CD14-positive monocyte (primary cell): ENCODE results near the gene HOXB4. TPM values are rescaled to one million over a fixed set of nuclear protein-coding genes. Genes with fewer than 3 reads are reported as not detected.

Experiments
- DNase-seq, 3 donors: peaks; one replicate each; pipeline ENCODE4 v3.0.0-alpha.2; 2011 to 2022
- H2AFZ ChIP-seq: 2 replicates; pipeline ENCODE4 v1.6.0; 2012; ENCODE audit warnings: mild to moderate bottlenecking, low read depth, low read length, inconsistent platforms; ENCODE audit not compliant: insufficient read depth, poor library complexity, severe bottlenecking
- H3K27ac ChIP-seq, 2 donors: 1 replicate in 1 of 2; 2 replicates in 1 of 2; pipeline ENCODE4 v1.5.1; 2012 to 2013; ENCODE audit warnings: low read length in 2 of 2, control low read depth in 1 of 2, inconsistent platforms in 1 of 2, low read depth in 1 of 2, mild to moderate bottlenecking in 1 of 2
- H3K27me3 ChIP-seq, 2 donors: one replicate each; pipeline versions ENCODE4 v1.6.0 to v1.6.1; 2011 to 2013; ENCODE audit warnings: low read length in 2 of 2; ENCODE audit not compliant: control insufficient read depth in 2 of 2, insufficient read depth in 2 of 2
- H3K36me3 ChIP-seq, 2 donors: replicated peaks in 1 of 2; 1 replicate in 1 of 2; 2 replicates in 1 of 2; pipeline versions ENCODE4 v1.5.1 to v1.6.1; 2012 to 2013; ENCODE audit warnings: low read length in 2 of 2, control low read depth in 1 of 2, inconsistent platforms in 1 of 2, mild to moderate bottlenecking in 1 of 2; ENCODE audit not compliant: insufficient read depth in 2 of 2, control insufficient read depth in 1 of 2
- H3K4me1 ChIP-seq, 2 donors: 1 replicate in 1 of 2; 2 replicates in 1 of 2; pipeline versions ENCODE4 v1.5.1 to v1.6.1; 2012 to 2013; ENCODE audit warnings: low read length in 2 of 2, control low read depth in 1 of 2, inconsistent platforms in 1 of 2, mild to moderate bottlenecking in 1 of 2, moderate library complexity in 1 of 2; ENCODE audit not compliant: insufficient read depth in 2 of 2, control insufficient read depth in 1 of 2
- H3K4me2 ChIP-seq: replicated peaks from 2 replicates; pipeline ENCODE3; 2012; ENCODE audit warnings: low read length, moderate library complexity, mild to moderate bottlenecking; ENCODE audit not compliant: poor library complexity, severe bottlenecking; ENCODE audit errors: extremely low read depth
- H3K4me3 ChIP-seq, 3 experiments: fragments of 200-600 bp in 1 of 3; sonication (generic) in 1 of 3; replicated peaks in 1 of 3; 1 replicate in 2 of 3; 2 replicates in 1 of 3; pipeline ENCODE4 v1.5.1; 2011 to 2013; ENCODE audit warnings: low read length in 3 of 3, mild to moderate bottlenecking in 3 of 3, control low read depth in 2 of 3, low read depth in 2 of 3, inconsistent platforms in 1 of 3, moderate library complexity in 1 of 3
- H3K79me2 ChIP-seq: 2 replicates; pipeline ENCODE4 v1.6.0; 2012; ENCODE audit warnings: mild to moderate bottlenecking, control low read depth, inconsistent platforms, low read length, moderate library complexity; ENCODE audit not compliant: insufficient read depth
- H3K9ac ChIP-seq: 2 replicates; pipeline ENCODE4 v1.6.0; 2017; ENCODE audit warnings: low read length, mild to moderate bottlenecking; ENCODE audit not compliant: insufficient read depth, poor library complexity, severe bottlenecking
- H3K9me3 ChIP-seq, 2 donors: replicated peaks in 1 of 2; 1 replicate in 1 of 2; 2 replicates in 1 of 2; pipeline versions ENCODE4 v1.5.1 to v1.6.1; 2012 to 2013; ENCODE audit warnings: low read length in 2 of 2, control low read depth in 1 of 2; ENCODE audit not compliant: control insufficient read depth in 1 of 2, insufficient read depth in 1 of 2
- H4K20me1 ChIP-seq: 2 replicates; pipeline ENCODE4 v1.6.0; 2012; ENCODE audit warnings: mild to moderate bottlenecking, low read length, control low read depth, moderate library complexity; ENCODE audit not compliant: insufficient read depth
- H3K27ac Mint-ChIP-seq, 7 donors: one replicate each; pipeline ENCODE4 v1.8.0; 2020; ENCODE audit warnings: mild to moderate bottlenecking in 7 of 7, mixed read lengths in 7 of 7, moderate library complexity in 6 of 7, inconsistent platforms in 2 of 7
- H3K27me3 Mint-ChIP-seq, 3 donors: one replicate each; pipeline ENCODE4 v1.8.0; 2021 to 2022; ENCODE audit warnings: low read depth in 3 of 3, mild to moderate bottlenecking in 3 of 3, mixed read lengths in 3 of 3, moderate library complexity in 3 of 3, inconsistent platforms in 1 of 3
- H3K36me3 Mint-ChIP-seq, 2 donors: one replicate each; pipeline ENCODE4 v1.8.0; 2020; ENCODE audit warnings: mixed read lengths in 2 of 2, inconsistent platforms in 1 of 2, mild to moderate bottlenecking in 1 of 2
- H3K4me1 Mint-ChIP-seq: one replicate; pipeline ENCODE4 v1.8.0; 2020; ENCODE audit warnings: mild to moderate bottlenecking, mixed read lengths
- H3K4me3 Mint-ChIP-seq, 2 donors: one replicate each; pipeline ENCODE4 v1.8.0; 2020; ENCODE audit warnings: mild to moderate bottlenecking in 2 of 2, mixed read lengths in 2 of 2, moderate library complexity in 1 of 2
- H3K9me3 Mint-ChIP-seq, 7 donors: one replicate each; pipeline ENCODE4 v1.8.0; 2020 to 2022; ENCODE audit warnings: mixed read lengths in 7 of 7, mild to moderate bottlenecking in 6 of 7, moderate library complexity in 6 of 7, inconsistent platforms in 2 of 7
- WGBS: methylation state at CpG from one replicate; pipeline ENCODE4 v1.1.5; 2013; ENCODE audit warnings: missing lambda C conversion rate; ENCODE audit not compliant: insufficient coverage; 5-methylcytosine and 5-hydroxymethylcytosine counted together
- intact Hi-C, 2 donors: fragments of 100-400 bp; cut with micrococcal nuclease; formaldehyde crosslinking; loops; one replicate each; pipeline versions ENCODE4 v1.15.0 to v1.15.1; 2023
- polyA plus RNA-seq, 3 donors: library from polyadenylated mRNA; depleted of rRNA in 1 of 3; unstranded in 2 of 3; stranded (reverse) in 1 of 3; fragments of 300-500 nt in 2 of 3; fragments of >200 nt in 1 of 3; fragmentation: Illumina TruSeq in 2 of 3; gene quantifications; 1 replicate in 2 of 3; 2 replicates in 1 of 3; pipeline ENCODE4 v1.2.3, GENCODE V29; 2012 to 2021
- TF ChIP-seq, protein P1 (sequence below): fragments of 200-600 bp; IDR thresholded peaks from one replicate; pipeline ENCODE4 v1.8.0; 2022; ENCODE audit warnings: antibody characterized with exemption, mild to moderate bottlenecking

Gene HOXB4
- polyA plus RNA-seq, 3 donors, result 0.16 TPM; not detected in 2

DNA sequence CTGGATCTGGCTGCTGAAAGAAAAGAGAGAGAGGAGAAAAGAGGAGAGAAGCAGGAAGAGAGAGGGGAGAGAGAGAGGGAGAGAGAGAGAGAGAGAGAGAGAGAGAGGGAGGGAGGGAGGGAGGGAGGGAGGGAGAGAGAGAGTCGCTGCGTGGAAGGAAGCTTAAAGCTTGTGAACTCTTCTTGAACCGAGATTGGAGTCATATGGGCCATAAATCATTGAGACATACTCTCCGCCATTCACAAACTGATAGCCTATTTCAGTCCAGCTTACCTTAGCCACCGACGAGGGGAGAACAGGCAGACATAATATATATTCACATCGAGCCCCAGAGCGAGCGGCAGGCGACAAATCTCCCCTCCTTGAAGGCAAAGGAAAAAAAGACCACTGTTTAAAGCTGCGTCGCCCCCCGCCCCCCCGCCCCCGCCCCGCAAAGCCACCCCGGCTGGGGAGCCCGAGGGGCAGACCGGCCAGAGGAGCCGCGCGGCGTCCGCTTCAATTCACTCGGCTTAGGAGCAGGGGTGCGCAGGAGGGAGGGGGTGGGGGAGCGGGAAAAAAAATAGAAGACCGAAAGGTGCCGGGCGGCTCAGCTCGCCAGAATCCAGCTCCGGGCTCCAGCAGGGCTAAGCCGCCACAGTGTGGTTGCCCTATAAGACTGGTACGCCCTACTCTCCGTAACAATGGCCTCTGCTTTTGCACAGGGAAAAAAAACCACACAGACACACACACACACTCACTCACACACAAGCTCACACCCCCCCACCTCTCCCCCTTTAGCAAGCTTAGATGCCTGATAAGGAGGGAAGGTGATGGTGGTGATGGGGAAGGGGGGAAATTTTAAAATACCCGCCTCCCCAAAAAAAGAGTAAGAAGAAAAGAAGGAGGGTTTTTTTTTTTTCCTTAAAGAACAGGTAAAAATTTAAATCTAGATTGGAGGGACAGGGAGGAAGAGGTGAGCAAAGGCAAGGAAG, 22.6 kb downstream of the HOXB4 start:
- Mint-ChIP-seq H3K9me3 (peaks cover 0 to 11% (median 0%) of the 10 kb centered on the region in 7 donors), H3K36me3 (peaks cover 2 to 12% of the 10 kb centered on the region in 2 donors), H3K27me3 (peaks cover 50 to 60% (median 53%) of the 10 kb centered on the region in 3 donors), H3K4me3 (peak overlapping the region; percentile 52 to 91), H3K27ac (no peak overlapping the region), H3K4me1 (peaks cover 12% of the 10 kb centered on the region)
- Histone ChIP-seq H3K4me1 (peaks cover 3 to 8% of the 10 kb centered on the region in 2 donors), H3K79me2 (no peaks in the 10 kb centered on the region), H4K20me1 (no peaks in the 10 kb centered on the region), H3K4me2 (peak overlapping the region; percentile 11), H2AFZ (no peak overlapping the region), H3K27me3 (peaks cover 21 to 49% of the 10 kb centered on the region in 2 donors), H3K9ac (no peak overlapping the region), H3K36me3 (no peaks in the 10 kb centered on the region), H3K9me3 (no peaks in the 10 kb centered on the region), H3K4me3 (no peak overlapping the region), H3K27ac (no peak overlapping the region)
- TF ChIP-seq, protein P1, sequence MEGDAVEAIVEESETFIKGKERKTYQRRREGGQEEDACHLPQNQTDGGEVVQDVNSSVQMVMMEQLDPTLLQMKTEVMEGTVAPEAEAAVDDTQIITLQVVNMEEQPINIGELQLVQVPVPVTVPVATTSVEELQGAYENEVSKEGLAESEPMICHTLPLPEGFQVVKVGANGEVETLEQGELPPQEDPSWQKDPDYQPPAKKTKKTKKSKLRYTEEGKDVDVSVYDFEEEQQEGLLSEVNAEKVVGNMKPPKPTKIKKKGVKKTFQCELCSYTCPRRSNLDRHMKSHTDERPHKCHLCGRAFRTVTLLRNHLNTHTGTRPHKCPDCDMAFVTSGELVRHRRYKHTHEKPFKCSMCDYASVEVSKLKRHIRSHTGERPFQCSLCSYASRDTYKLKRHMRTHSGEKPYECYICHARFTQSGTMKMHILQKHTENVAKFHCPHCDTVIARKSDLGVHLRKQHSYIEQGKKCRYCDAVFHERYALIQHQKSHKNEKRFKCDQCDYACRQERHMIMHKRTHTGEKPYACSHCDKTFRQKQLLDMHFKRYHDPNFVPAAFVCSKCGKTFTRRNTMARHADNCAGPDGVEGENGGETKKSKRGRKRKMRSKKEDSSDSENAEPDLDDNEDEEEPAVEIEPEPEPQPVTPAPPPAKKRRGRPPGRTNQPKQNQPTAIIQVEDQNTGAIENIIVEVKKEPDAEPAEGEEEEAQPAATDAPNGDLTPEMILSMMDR, result no peak
- intact Hi-C loops, result no loop called here
- no peak for DNase-seq
- WGBS, result 0% methylated on average over 19 of the region's 36 CpGs

GRCh38 chr17:48554412-48555257, 23.5 kb downstream of the HOXB4 start:
- H3K4me3 ChIP-seq, result no peak overlapping the region
- peak overlapping the region in 1 of 2 donors; percentile 91 for H3K4me3 Mint-ChIP-seq

More at GRCh38 chr17:48554412-48555257, 23.5 kb downstream of the HOXB4 start:
- Mint-ChIP-seq H3K36me3 (peaks cover 2 to 12% of the 10 kb centered on the region in 2 donors), H3K27me3 (peaks cover 50 to 61% (median 52%) of the 10 kb centered on the region in 3 donors), H3K9me3 (peaks cover 0 to 11% (median 0%) of the 10 kb centered on the region in 7 donors), H3K27ac (no peak overlapping the region), H3K4me1 (peaks cover 12% of the 10 kb centered on the region)
- TF ChIP-seq, protein P1, result no peak
- peaks cover 21 to 49% of the 10 kb centered on the region in 2 donors for H3K27me3 ChIP-seq
- H3K4me2 ChIP-seq, result no peak overlapping the region
- H3K9me3 ChIP-seq, result no peaks in the 10 kb centered on the region
- WGBS, result 83% methylated on average over 27 of the region's 44 CpGs
- H3K79me2 ChIP-seq, result no peaks in the 10 kb centered on the region
- intact Hi-C loops, result no loop called here
- H4K20me1 ChIP-seq, result no peaks in the 10 kb centered on the region
- H2AFZ ChIP-seq, result no peak overlapping the region
- no peak for DNase-seq
- no peaks in the 10 kb centered on the region for H3K36me3 ChIP-seq
- no peak overlapping the region for H3K9ac ChIP-seq
- H3K4me1 ChIP-seq, result peaks cover 3 to 8% of the 10 kb centered on the region in 2 donors
- no peak overlapping the region for H3K27ac ChIP-seq
